Progenitor cell of endocrine pancreas (in vitro differentiated cells): Measurements from ENCODE around the gene MAD1L1. TPM values are rescaled to one million over a fixed set of nuclear protein-coding genes. Genes with fewer than 3 reads are reported as not detected.

Experiments
- DNase-seq: peaks from one replicate; pipeline ENCODE4 v3.0.0; 2021; ENCODE audit warnings: low spot score; ENCODE audit not compliant: unreplicated experiment
- H3K27ac Mint-ChIP-seq: 2 replicates; pipeline ENCODE4 v1.8.0; 2021; ENCODE audit warnings: mild to moderate bottlenecking, moderate library complexity, mixed read lengths
- H3K27me3 Mint-ChIP-seq: 2 replicates; pipeline ENCODE4 v1.8.0; 2021; ENCODE audit warnings: mixed read lengths
- H3K36me3 Mint-ChIP-seq: 2 replicates; pipeline ENCODE4 v1.8.0; 2022; ENCODE audit warnings: mixed read lengths; ENCODE audit not compliant: insufficient read depth
- H3K4me1 Mint-ChIP-seq: 2 replicates; pipeline ENCODE4 v1.8.0; 2021; ENCODE audit warnings: low read depth, mixed read lengths
- H3K4me3 Mint-ChIP-seq: 2 replicates; pipeline ENCODE4 v1.8.0; 2021; ENCODE audit warnings: low read depth, mild to moderate bottlenecking, moderate library complexity, mixed read lengths
- H3K9me3 Mint-ChIP-seq: 2 replicates; pipeline ENCODE4 v1.8.0; 2021; ENCODE audit warnings: low read depth, mixed read lengths
- CTCF ChIP-seq: fragments of 200-600 bp; sonication (generic); IDR thresholded peaks from one replicate; pipeline ENCODE4 v1.5.0; 2021; ENCODE audit warnings: antibody characterized with exemption, mild to moderate bottlenecking; ENCODE audit not compliant: unreplicated experiment
- total RNA-seq: library from RNA; stranded (reverse); gene quantifications from 2 replicates; pipeline ENCODE4 v1.2.1, GENCODE V29; 2021

The MAD1L1 gene
- total RNA-seq, 1 donor from 2014 or later = 49.8 TPM

- Mint-ChIP-seq H3K4me3 (no peak overlapping the region), H3K4me1 (peaks cover 44% of the 10 kb centered on the region), H3K36me3 (peaks cover 2% of the 10 kb centered on the region), H3K27me3 (no peaks in the 10 kb centered on the region), H3K9me3 (no peaks in the 10 kb centered on the region), H3K27ac (peak overlapping the region; percentile 69)
- DNase-seq = peak; percentile 64
- TF ChIP-seq CTCF = peak; percentile 72
Observed at GRCh38 chr7:2104107-2104710, 128.5 kb downstream of the MAD1L1 start.

DNA sequence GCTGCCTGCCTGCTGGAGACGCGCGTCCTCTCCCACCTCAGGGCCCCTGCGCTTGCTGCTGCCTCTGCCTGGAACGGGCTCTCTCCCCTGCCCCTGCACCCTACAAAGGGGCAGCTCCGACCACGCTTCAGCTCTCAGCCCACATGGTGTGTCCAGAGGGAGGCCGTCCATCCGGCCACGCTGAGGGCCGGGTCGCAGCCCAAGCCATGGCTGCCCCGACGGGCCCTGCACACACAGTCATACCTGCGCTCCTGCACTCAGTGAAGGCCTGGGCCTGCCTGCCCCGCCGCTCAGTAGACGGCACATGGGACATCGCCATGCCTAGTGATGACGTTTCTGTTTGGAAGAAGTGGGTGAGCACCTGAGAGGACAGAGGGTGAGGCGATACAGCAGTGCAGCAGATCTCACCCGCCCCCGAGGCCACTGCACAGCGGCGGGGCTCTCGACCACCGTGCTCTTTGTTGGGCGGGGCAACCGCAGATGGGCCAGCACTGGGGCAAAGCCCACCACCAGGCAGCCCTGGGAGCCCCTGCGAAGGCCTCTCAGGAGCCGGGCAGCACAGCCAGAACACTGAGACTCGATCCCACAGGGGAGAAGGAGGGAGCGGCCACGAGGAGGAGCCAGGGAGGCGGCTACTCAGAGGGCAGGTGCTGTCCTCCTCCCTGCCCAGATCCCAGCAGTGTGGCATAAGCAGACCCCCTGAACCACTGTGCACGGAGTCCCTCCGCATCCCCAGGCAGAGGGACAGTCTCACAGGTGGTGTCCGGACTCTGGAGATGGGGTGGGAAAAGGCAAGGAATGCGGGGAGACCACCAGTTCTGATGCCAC, 129.5 kb downstream of the MAD1L1 start:
- Mint-ChIP-seq H3K27ac (no peak overlapping the region), H3K9me3 (no peaks in the 10 kb centered on the region), H3K4me1 (peaks cover 34% of the 10 kb centered on the region), H3K27me3 (no peaks in the 10 kb centered on the region), H3K4me3 (no peak overlapping the region), H3K36me3 (peaks cover 2% of the 10 kb centered on the region)
- DNase-seq = no peak
- no peak for TF ChIP-seq CTCF

DNA sequence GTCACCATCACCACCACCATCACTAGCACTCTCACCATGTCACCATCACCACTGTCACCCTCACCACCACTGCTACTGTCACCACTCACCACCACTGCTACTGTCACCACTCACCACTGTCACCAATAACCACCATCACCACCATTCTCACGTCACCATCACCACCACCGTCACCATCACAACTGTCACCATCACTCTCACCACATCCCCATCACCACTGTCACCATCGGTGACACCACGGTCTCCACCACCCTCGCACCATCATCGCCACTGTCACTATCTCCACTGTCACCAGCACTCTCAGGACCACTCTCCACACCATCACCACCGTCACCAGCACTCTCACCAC, 130.4 kb downstream of the MAD1L1 start:
- no peak overlapping the region for H3K27ac Mint-ChIP-seq
- peaks cover 2% of the 10 kb centered on the region for H3K36me3 Mint-ChIP-seq
- peaks cover 26% of the 10 kb centered on the region for H3K4me1 Mint-ChIP-seq
- no peaks in the 10 kb centered on the region for H3K27me3 Mint-ChIP-seq
- no peak overlapping the region for H3K4me3 Mint-ChIP-seq
- no peak for DNase-seq
- no peak for TF ChIP-seq CTCF
- no peaks in the 10 kb centered on the region for H3K9me3 Mint-ChIP-seq

GRCh38 chr7:2101630-2102374, 130.9 kb downstream of the MAD1L1 start:
- peaks cover 26% of the 10 kb centered on the region for H3K4me1 Mint-ChIP-seq

More at GRCh38 chr7:2101630-2102374, 130.9 kb downstream of the MAD1L1 start:
- TF ChIP-seq CTCF = no peak
- no peak for DNase-seq
- Mint-ChIP-seq H3K36me3 (peaks cover 2% of the 10 kb centered on the region), H3K27ac (peak overlapping the region; percentile 73), H3K4me3 (no peak overlapping the region), H3K9me3 (no peaks in the 10 kb centered on the region), H3K27me3 (no peaks in the 10 kb centered on the region)
